ENCODE measurements around the gene PILRA. TPM values are rescaled to one million over a fixed set of nuclear protein-coding genes. Genes with fewer than 3 reads are reported as not detected.

Gene PILRA
- total and polyA plus RNA-seq, 2 experiments from 2014 or later: 2.2 to 3.0 TPM

GRCh38 chr7:100407285-100408180 is 34.2 kb downstream of the PILRA start:
- H3K4me1 ChIP-seq (ENCODE audit: insufficient read depth): no peaks in the 10 kb centered on the region
- no peaks in the 10 kb centered on the region for H3K9me2 ChIP-seq (replicated peaks; ENCODE audit: insufficient read depth)
- H3K79me2 ChIP-seq: no peaks in the 10 kb centered on the region
- H3K27ac ChIP-seq: no peak overlapping the region
- no peaks in the 10 kb centered on the region for H3K36me3 ChIP-seq (replicated peaks; ENCODE audit: insufficient read depth, low read depth)
- WGBS (ENCODE audit: low lambda C conversion rate, missing lambda C conversion rate): 47% methylated on average over 12 of the region's 12 CpGs
- H3K4me3 ChIP-seq: no peak overlapping the region
- H4K20me1 ChIP-seq (ENCODE audit: insufficient read depth, poor library complexity, severe bottlenecking): no peaks in the 10 kb centered on the region
- H3K27me3 ChIP-seq: no peaks in the 10 kb centered on the region
- no peak overlapping the region for H2AFZ ChIP-seq
- peak; percentile 73 for DNase-seq (ENCODE audit: low spot score)
- TF ChIP-seq EZH2phosphoT487 (IDR thresholded peaks at IDR 0.05; ENCODE audit: low read depth, severe bottlenecking, unreplicated experiment): no peak
- peak; percentile 59 for TF ChIP-seq CTCF (IDR thresholded peaks at IDR 0.05; ENCODE audit: poor library complexity)
- H3K4me2 ChIP-seq: no peak overlapping the region
- H3K9me3 ChIP-seq (ENCODE audit: low read depth): no peaks in the 10 kb centered on the region

GRCh38 chr7:100411101-100411500 is 37.8 kb downstream of the PILRA start:
- no peaks in the 10 kb centered on the region for H4K20me1 ChIP-seq (ENCODE audit: insufficient read depth, poor library complexity, severe bottlenecking)
- no peaks in the 10 kb centered on the region for H3K4me1 ChIP-seq (ENCODE audit: insufficient read depth)
- H3K36me3 ChIP-seq (replicated peaks; ENCODE audit: insufficient read depth, low read depth): no peaks in the 10 kb centered on the region
- H3K9me2 ChIP-seq (replicated peaks; ENCODE audit: insufficient read depth): no peaks in the 10 kb centered on the region
- no peak for DNase-seq (ENCODE audit: low spot score)
- TF ChIP-seq CTCF (IDR thresholded peaks at IDR 0.05; ENCODE audit: poor library complexity) (no peak), EZH2 (IDR thresholded peaks at IDR 0.05; ENCODE audit: borderline replicate concordance) (no peak), EZH2phosphoT487 (IDR thresholded peaks at IDR 0.05; ENCODE audit: low read depth, severe bottlenecking, unreplicated experiment) (no peak)
- H3K4me2 ChIP-seq: no peak overlapping the region
- no peak overlapping the region for H3K27ac ChIP-seq
- H3K27me3 ChIP-seq: no peaks in the 10 kb centered on the region
- H3K9me3 ChIP-seq (ENCODE audit: low read depth): no peaks in the 10 kb centered on the region
- no peak overlapping the region for H3K4me3 ChIP-seq
- H3K79me2 ChIP-seq: no peaks in the 10 kb centered on the region
- 93% methylated on average over 6 of the region's 6 CpGs for WGBS (ENCODE audit: low lambda C conversion rate, missing lambda C conversion rate)
- H2AFZ ChIP-seq: no peak overlapping the region

GRCh38 chr7:100413346-100413745 is 40.1 kb downstream of the PILRA start:
- H3K79me2 ChIP-seq: no peaks in the 10 kb centered on the region
- no peak overlapping the region for H3K4me3 ChIP-seq
- H3K4me2 ChIP-seq: no peak overlapping the region
- H3K36me3 ChIP-seq (replicated peaks; ENCODE audit: insufficient read depth, low read depth): no peaks in the 10 kb centered on the region
- H3K9me3 ChIP-seq (ENCODE audit: low read depth): no peaks in the 10 kb centered on the region
- DNase-seq (ENCODE audit: low spot score): no peak
- no peaks in the 10 kb centered on the region for H3K4me1 ChIP-seq (ENCODE audit: insufficient read depth)
- H3K27ac ChIP-seq: no peak overlapping the region
- H2AFZ ChIP-seq: no peak overlapping the region
- TF ChIP-seq CTCF (IDR thresholded peaks at IDR 0.05; ENCODE audit: poor library complexity): no peak
- no peak for TF ChIP-seq EZH2phosphoT487 (IDR thresholded peaks at IDR 0.05; ENCODE audit: low read depth, severe bottlenecking, unreplicated experiment)
- TF ChIP-seq EZH2 (IDR thresholded peaks at IDR 0.05; ENCODE audit: borderline replicate concordance): no peak
- no peaks in the 10 kb centered on the region for H4K20me1 ChIP-seq (ENCODE audit: insufficient read depth, poor library complexity, severe bottlenecking)
- no peaks in the 10 kb centered on the region for H3K27me3 ChIP-seq
- H3K9me2 ChIP-seq (replicated peaks; ENCODE audit: insufficient read depth): no peaks in the 10 kb centered on the region

Measured in hepatocyte (in vitro differentiated cells).